RWPE1 (cell line): ENCODE results near the gene FBF1.
"Not testable (repeated sequence)": the region's sequence is repeated elsewhere in the genome, so short reads cannot be mapped to it uniquely, and the experiment has no call there.

ENCODE experiments used
- CTCF ChIA-PET: fragments of 350-600 bp; sonication (Branson Sonifier 250); formaldehyde crosslinking; extraction: SDS; loops from one replicate; lab custom pipeline; 2021; lab: Yijun Ruan, JAX
- POLR2A ChIA-PET: fragments of 400-600 bp; formaldehyde crosslinking; extraction: SDS; loops from one replicate; lab custom pipeline; 2020; ENCODE audit warnings: antibody characterized with exemption; ENCODE audit not compliant: low non-redundant PET; lab: Yijun Ruan, JAX
- DNase-seq: peaks from one replicate; pipeline ENCODE4 v3.0.0; 2012; ENCODE audit warnings: low spot score
- H3K27ac ChIP-seq: fragments of 450-650 bp; 2 replicates; pipeline ENCODE4 v1.5.1; 2017
- CTCF ChIP-seq: fragments of 450-650 bp; conservative IDR thresholded peaks from 2 replicates; pipeline ENCODE4 v1.5.1; 2017; ENCODE audit warnings: low read depth, mild to moderate bottlenecking

FBF1 gene

DNA sequence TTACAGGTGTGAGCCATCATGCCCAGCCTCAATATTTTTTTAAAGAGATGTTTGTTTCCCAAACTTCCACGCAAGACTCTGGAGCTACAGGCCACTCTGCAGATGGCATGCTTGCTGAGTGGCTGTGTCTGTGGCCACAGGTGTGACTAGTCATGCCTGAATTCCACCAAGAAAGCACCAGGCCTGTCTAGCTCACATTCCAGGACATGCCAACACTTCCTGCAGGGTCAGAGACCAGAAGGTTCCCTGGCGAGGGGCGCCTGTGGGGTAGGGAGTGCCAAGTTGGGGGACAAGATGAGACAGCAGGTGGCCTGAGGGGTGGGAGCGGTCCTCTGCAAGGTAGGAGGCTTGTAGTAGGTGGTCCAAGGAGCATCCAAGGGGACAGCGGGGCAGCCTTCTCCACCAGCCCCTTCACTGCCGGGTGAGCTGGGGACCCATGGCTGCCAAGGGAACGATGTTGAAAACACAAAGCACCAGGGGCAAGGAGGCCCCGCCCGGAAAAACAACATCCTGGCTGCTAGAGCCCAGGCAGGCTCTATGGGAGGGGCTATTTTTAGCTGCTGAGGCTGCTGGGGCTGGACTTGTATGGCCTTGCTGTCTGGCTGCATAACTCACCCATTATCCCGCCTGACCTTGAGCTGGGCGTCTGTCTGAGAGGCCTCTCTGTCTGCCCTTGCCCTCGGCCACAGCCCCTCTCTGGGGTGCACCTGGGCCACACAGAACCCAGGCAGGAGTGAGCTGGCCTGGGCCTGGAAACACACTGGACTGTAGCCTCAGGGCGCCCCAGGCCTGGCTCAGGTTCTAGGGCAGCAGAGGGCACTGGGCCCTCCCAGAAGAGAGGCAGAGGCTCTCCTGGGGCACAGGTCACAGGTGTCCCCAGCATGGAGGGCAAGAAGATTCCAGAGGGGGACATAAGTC, 68.1 kb downstream of the FBF1 start:
- peak; percentile 80 for DNase-seq
- POLR2A ChIA-PET, result interaction anchor here (0.5 to 1.3 kb wide), 3 partner anchors 10 to 30 kb away, joined by 3 to 7 read pairs (median 5); partner anchors contain the start of gene WBP2
- TF ChIP-seq CTCF, result no peak
- peak overlapping the region; percentile 98 for H3K27ac ChIP-seq
- CTCF ChIA-PET, result interaction anchor here (0.5 to 0.7 kb wide), 3 partner anchors 10 to 107 kb away, joined by 3 read pairs; no protein-coding TSS in a partner anchor

DNA sequence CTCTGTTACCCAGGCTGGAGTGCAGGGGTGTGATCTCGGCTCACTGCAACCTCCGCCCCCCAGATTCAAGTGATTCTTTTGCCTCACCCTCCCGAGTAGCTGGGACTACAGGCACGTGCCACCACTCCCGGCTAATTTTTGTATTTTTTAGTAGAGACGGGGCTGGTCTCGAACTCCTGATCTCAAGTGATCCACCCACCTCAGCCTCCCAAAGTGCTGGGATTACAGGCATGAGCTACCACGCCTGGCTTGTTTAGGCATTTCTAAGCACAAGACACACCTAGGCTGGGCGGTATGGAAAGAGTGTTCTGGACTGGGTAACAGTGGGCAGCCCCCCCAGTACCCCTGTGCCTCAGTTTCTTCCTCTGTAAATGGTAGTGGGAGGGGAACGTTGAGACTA, 70.6 kb downstream of the FBF1 start:
- POLR2A ChIA-PET, result interaction anchor here (0.6 to 1.0 kb wide), 2 partner anchors 15 to 34 kb away, joined by 3 read pairs; partner anchors contain the start of gene WBP2
- H3K27ac ChIP-seq, result peak overlapping the region; percentile 98
- CTCF ChIA-PET, DNase-seq: not testable (repeated sequence)

GRCh38 chr17:75869282-75870141, 71.3 kb downstream of the FBF1 start:
- POLR2A ChIA-PET, result interaction anchor here (0.6 to 1.0 kb wide), 2 partner anchors 14 to 35 kb away, joined by 3 read pairs; partner anchors contain the start of gene WBP2
- TF ChIP-seq CTCF, result no peak
- CTCF ChIA-PET, result interaction anchor here (0.6 kb wide), 1 partner anchor 10 kb away, joined by 3 read pairs; no protein-coding TSS in a partner anchor
- H3K27ac ChIP-seq, result peak overlapping the region; percentile 98
- no peak for DNase-seq

DNA sequence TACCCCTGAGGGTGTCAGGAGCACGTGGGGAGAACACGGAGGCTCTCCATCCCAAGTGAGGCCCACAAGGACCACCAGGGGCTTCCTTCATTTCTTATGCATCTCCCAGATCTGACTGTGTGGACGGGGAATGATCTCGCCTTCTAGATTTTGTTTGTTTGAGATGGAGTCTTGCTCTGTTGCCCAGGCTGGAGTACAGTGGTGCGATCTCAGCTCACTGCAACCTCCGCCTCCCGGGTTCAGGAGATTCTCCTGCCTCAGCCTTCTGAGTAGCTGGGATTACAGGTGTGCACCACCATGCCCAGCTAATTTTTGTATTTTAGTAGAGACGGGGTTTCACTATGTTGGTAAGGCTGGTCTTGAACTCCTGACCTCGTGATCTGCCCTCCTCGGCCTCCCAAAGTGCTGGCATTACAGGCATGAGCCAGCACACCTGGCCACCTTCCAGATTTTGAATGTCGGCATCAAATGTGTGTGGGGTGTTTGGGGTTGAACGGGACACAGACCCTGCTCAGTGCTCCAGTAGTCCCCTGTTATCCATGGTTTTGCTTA, 72.0 kb downstream of the FBF1 start:
- peak overlapping the region; percentile 98 for H3K27ac ChIP-seq
- POLR2A ChIA-PET, result not testable (repeated sequence)

DNA sequence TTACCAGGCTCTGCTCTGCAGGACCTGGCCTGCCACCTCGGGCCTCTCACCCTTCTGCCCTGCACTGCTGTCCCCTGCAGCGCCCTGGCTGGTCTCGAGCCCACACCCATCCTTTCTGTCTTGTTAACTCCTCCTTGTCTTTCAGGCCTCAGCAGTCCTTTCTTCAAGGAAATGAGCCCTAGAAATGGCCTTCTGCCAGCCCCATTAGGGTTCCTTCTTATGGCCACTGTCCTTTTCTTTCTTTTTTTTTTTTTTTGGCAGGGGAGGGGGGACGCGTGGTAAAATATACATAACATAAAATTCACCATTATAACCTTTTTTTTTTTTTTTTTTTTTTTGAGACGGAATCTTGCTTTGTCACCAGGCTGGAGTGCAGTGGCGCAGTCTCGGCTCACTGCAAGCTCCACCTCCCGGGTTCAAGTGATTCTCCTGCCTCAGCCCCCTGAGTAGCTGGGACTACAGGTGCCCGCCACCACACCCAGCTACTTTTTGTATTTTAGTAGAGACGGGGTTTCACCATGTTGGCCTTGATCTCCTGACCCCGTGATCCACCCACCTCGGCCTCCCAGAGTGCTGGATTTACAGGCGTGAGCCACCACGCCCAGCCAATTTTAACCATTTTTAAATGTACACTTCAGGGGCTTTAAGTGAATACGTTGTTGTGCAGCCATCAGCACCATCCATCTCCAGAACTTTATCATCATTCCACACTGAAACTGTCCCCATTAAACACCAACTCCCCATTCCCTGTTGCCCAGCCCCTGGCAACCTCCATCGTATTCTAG, 75.2 kb downstream of the FBF1 start:
- CTCF ChIA-PET, result interaction anchor here (0.6 kb wide), 1 partner anchor 834 kb away, joined by 4 read pairs; no protein-coding TSS in a partner anchor
- peak overlapping the region; percentile 83 for H3K27ac ChIP-seq
- POLR2A ChIA-PET, DNase-seq: not testable (repeated sequence)

More for the DNA sequence above, 72.0 kb downstream of the FBF1 start:
- DNase-seq, CTCF ChIA-PET: not testable (repeated sequence)

DNA sequence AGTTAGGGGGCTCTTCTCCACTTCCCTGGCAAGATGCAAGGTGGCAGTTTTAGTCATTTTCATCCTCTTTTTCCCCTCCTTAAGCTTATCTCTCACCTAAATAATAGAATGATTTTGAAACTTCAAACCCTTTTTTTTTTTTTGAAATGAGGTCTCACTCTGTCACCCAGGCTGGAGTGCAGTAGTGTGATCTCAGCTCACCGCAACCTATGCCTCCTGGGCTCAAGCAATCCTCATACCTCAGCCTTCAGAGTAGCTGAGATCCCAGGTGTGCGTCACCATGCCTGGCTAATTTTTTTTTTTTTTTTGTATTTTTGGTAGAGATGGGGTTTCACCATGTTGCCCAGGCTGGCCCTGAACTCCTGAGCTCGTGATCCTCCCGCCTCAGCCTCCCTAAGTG, 76.0 kb downstream of the FBF1 start:
- not testable (repeated sequence) for DNase-seq
- peak overlapping the region; percentile 83 for H3K27ac ChIP-seq
- CTCF ChIA-PET, result interaction anchor here (0.6 kb wide), 2 partner anchors 16 to 835 kb away, joined by 4 read pairs; no protein-coding TSS in a partner anchor
- POLR2A ChIA-PET, result interaction anchor here (0.6 kb wide), 1 partner anchor 22 kb away, joined by 3 read pairs; no protein-coding TSS in a partner anchor

GRCh38 chr17:75864448-75864871, 76.4 kb downstream of the FBF1 start:
- ChIA-PET CTCF (interaction anchor here (0.6 kb wide), 1 partner anchor 15 kb away, joined by 4 read pairs; no protein-coding TSS in a partner anchor), POLR2A (interaction anchor here (0.6 kb wide), 1 partner anchor 22 kb away, joined by 3 read pairs; no protein-coding TSS in a partner anchor)
- H3K27ac ChIP-seq, result peak overlapping the region; percentile 83
- TF ChIP-seq CTCF, result no peak
- DNase-seq, result no peak
